Measurements from ENCODE around the gene ARF4. TPM values are rescaled to one million over a fixed set of nuclear protein-coding genes. Genes with fewer than 3 reads are reported as not detected.

Gene ARF4
- total RNA-seq, 1 experiment from 2014 or later: 117 TPM

DNA sequence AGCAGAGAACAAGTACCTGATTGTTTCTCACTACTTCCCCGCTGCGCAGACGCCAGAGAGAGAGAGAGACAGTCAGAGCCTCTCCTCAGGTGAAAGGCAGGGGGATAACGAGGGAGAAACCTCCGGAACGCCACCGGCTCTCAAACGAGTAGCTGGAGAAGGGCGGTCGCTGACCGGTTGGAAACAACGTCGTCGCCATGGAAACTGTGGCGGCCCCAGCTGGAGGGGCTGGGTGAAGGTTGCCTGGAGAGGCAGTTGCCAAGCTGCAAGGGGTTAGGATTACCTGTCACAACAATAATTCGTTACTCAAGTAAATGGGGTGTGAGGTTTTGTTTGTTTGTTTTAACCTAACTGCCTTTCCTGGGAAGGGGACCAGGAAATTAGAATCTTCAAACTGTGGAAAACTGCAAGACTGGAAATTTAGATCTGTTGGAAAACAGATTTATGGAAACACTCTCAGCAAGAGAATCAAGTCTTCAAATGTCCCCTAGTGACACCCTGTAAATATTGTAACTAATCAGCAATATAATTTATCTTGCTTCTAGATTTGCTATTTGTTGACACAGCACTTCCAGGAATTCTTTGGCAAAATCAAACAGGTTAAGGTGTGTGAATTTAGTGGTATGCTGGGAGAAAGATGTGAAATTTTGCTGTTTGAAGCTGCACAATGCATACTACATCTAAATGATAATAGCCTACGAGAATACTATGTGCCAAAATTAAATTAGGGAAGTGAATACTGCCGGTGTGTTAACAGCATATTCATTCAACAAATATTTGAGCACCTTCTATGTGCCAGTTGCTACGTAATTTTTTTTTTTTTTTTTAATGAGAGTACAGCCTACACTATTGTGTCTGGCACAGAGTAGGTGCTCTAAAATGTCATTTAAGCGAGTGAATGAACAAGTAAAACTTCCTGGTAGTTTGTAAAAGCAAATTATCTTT is 52.7 kb downstream of the ARF4 start, which contains the start of gene DNAH12:
DNAH12 (minus strand) TSS at position 164 of the 945 bp plus-strand sequence. CDS start 1,474 bp downstream, outside the sequence.
- H3K4me1 Mint-ChIP-seq: peaks cover 9% of the 10 kb centered on the region
- peak within 1 kb of the TSS; percentile 63 for H3K4me3 Mint-ChIP-seq
- H3K9me3 Mint-ChIP-seq: no peaks in the 10 kb centered on the region
- no peak for TF ChIP-seq ETV6 (CRISPR knock-in tag; IDR thresholded peaks at IDR 0.05)
- peak; percentile 62; the same call in 1 of the 2 replicates for TF ChIP-seq TEAD1 (CRISPR knock-in tag; IDR thresholded peaks at IDR 0.05)
- H3K27ac Mint-ChIP-seq: peak within 1 kb of the TSS; percentile 93
- CTCF ChIA-PET: interaction anchor here (0.6 to 1.3 kb wide), 5 partner anchors 12 to 891 kb away, joined by 3 to 8 read pairs (median 4); partner anchors contain the start of genes PDE12 and SLMAP
- peak; percentile 95 for DNase-seq (ENCODE audit: low spot score)
- no peaks in the 10 kb centered on the region for H3K27me3 Mint-ChIP-seq (ENCODE audit: low read depth)
- peak; percentile 99 for ATAC-seq
- H3K36me3 Mint-ChIP-seq: no peaks in the 10 kb centered on the region
- POLR2A ChIA-PET: interaction anchor here (0.6 to 1.5 kb wide), 3 partner anchors 10 to 139 kb away, joined by 3 to 11 read pairs (median 5); partner anchors contain the start of gene PDE12

- TF ChIP-seq ATF6 (CRISPR knock-in tag; IDR thresholded peaks at IDR 0.05) (no peak), TP53 (CRISPR knock-in tag; IDR thresholded peaks at IDR 0.05) (no peak), ZMAT4 (CRISPR knock-in tag; IDR thresholded peaks at IDR 0.05) (no peak), NR1H2 (CRISPR knock-in tag; IDR thresholded peaks at IDR 0.05) (no peak), E2F5 (CRISPR knock-in tag; IDR thresholded peaks at IDR 0.05) (no peak), PRRX2 (CRISPR knock-in tag; IDR thresholded peaks at IDR 0.05) (no peak)
- H3K9me3 Mint-ChIP-seq: no peaks in the 10 kb centered on the region
- DNase-seq (ENCODE audit: low spot score) (no peak), ATAC-seq (no peak)
- CTCF ChIA-PET: no interaction called here
- H3K27ac Mint-ChIP-seq: no peak overlapping the region
- H3K4me3 Mint-ChIP-seq: no peak overlapping the region
- no peaks in the 10 kb centered on the region for H3K4me1 Mint-ChIP-seq
- no peaks in the 10 kb centered on the region for H3K36me3 Mint-ChIP-seq
- POLR2A ChIA-PET: no interaction called here
- no peaks in the 10 kb centered on the region for H3K27me3 Mint-ChIP-seq (ENCODE audit: low read depth)
Observed at GRCh38 chr3:57538465-57538864, 58.7 kb downstream of the ARF4 start.

GRCh38 chr3:57530071-57530608 is 67.0 kb downstream of the ARF4 start:
- H3K4me3 Mint-ChIP-seq: no peak overlapping the region
- POLR2A ChIA-PET: no interaction called here
- H3K9me3 Mint-ChIP-seq: no peaks in the 10 kb centered on the region
- H3K27me3 Mint-ChIP-seq (ENCODE audit: low read depth): peaks cover 3% of the 10 kb centered on the region; the same call in 1 of the 2 replicates
- no peak overlapping the region for H3K27ac Mint-ChIP-seq
- H3K4me1 Mint-ChIP-seq: no peaks in the 10 kb centered on the region
- ATAC-seq: no peak
- DNase-seq (ENCODE audit: low spot score): no peak
- CTCF ChIA-PET: interaction anchor here (0.6 kb wide), 1 partner anchor 133 kb away, joined by 3 read pairs; no protein-coding TSS in a partner anchor
- no peaks in the 10 kb centered on the region for H3K36me3 Mint-ChIP-seq
- TF ChIP-seq RELA (CRISPR knock-in tag; IDR thresholded peaks at IDR 0.05; ENCODE audit: borderline replicate concordance): no peak
- TF ChIP-seq CREB1 (CRISPR knock-in tag; IDR thresholded peaks at IDR 0.05): no peak
- TF ChIP-seq NR2C2 (CRISPR knock-in tag; IDR thresholded peaks at IDR 0.05): no peak
- no peak for TF ChIP-seq E2F5 (CRISPR knock-in tag; IDR thresholded peaks at IDR 0.05)
- TF ChIP-seq ARID4B (CRISPR knock-in tag; IDR thresholded peaks at IDR 0.05; ENCODE audit: borderline replicate concordance): no peak
- TF ChIP-seq ZNF425 (CRISPR knock-in tag; conservative IDR thresholded peaks at IDR 0.05): no peak
- TF ChIP-seq HMGA2 (CRISPR knock-in tag; IDR thresholded peaks at IDR 0.05): no peak
- no peak for TF ChIP-seq GABPB1 (CRISPR knock-in tag; IDR thresholded peaks at IDR 0.05)
- TF ChIP-seq, protein P1, sequence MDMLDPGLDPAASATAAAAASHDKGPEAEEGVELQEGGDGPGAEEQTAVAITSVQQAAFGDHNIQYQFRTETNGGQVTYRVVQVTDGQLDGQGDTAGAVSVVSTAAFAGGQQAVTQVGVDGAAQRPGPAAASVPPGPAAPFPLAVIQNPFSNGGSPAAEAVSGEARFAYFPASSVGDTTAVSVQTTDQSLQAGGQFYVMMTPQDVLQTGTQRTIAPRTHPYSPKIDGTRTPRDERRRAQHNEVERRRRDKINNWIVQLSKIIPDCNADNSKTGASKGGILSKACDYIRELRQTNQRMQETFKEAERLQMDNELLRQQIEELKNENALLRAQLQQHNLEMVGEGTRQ (CRISPR knock-in tag; IDR thresholded peaks at IDR 0.05): no peak
- no peak for TF ChIP-seq NR3C1 (CRISPR knock-in tag; conservative IDR thresholded peaks at IDR 0.05; ENCODE audit: low read depth)

All from WTC11 (cell line).